ENCODE data around the gene SP1. TPM values are rescaled to one million over a fixed set of nuclear protein-coding genes. Genes with fewer than 3 reads are reported as not detected.
A peak's percentile ranks its signal among the peaks of the same experiment; 100 is the strongest.
"Not testable (repeated sequence)": the region's sequence is repeated elsewhere in the genome, so short reads cannot be mapped to it uniquely, and the experiment has no call there.

Gene SP1
- total RNA-seq, 4 donors from 2014 or later, result 68.0 to 80.5 (median 74.0) TPM

DNA sequence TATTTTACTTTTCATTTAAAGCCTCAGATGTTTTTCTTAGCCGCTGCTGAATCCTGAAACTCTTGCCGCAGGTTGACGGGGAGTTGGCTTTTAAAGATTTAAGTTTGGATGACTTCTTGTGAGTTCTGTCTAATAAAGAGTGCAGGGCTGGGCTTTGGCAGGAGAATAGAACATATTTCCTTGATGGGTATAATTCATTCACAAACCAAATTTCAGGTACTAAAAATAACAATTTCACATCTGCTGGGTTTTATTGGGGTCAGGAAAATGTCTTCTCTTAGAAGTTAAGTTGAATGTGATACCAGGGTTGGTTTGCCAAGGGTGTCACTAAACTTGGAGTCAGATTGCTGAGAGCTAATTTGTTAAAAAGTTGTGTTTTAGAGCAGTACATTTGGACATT, 9.7 kb downstream of the SP1 start:
- peak overlapping the region; percentile 40 to 78 (median 64) for H3K27ac ChIP-seq
- no peaks in the 10 kb centered on the region for H3K27me3 ChIP-seq
- H3K4me3 ChIP-seq, result peak overlapping the region in 1 of 2 donors; percentile 27
- 37 to 39% methylated on average over 3 of the region's 3 CpGs for WGBS, 2 donors (ENCODE audit: low coverage in 1 of 2)
- no peaks in the 10 kb centered on the region for H3K9me3 ChIP-seq
- H3K4me1 ChIP-seq, result peaks cover 2 to 87% (median 47%) of the 10 kb centered on the region in 3 donors
- no peak for TF ChIP-seq POLR2A (IDR thresholded peaks at IDR 0.05)
- TF ChIP-seq CTCF (IDR thresholded peaks at IDR 0.05), result no peak
- TF ChIP-seq POLR2AphosphoS5 (IDR thresholded peaks at IDR 0.05), result no peak
- TF ChIP-seq EP300 (IDR thresholded peaks at IDR 0.05), result no peak
- peaks cover 0 to 24% of the 10 kb centered on the region in 2 donors for H3K36me3 ChIP-seq
- ATAC-seq, result no peak

GRCh38 chr12:53391724-53392123, 11.7 kb downstream of the SP1 start:
- Histone ChIP-seq H3K27ac (peak overlapping the region in 3 of 4 donors; percentile 37 to 78 (median 77)), H3K9me3 (no peaks in the 10 kb centered on the region), H3K36me3 (peaks cover 0 to 8% of the 10 kb centered on the region in 2 donors), H3K4me3 (no peak overlapping the region), H3K4me1 (peaks cover 2 to 75% (median 31%) of the 10 kb centered on the region in 3 donors), H3K27me3 (no peaks in the 10 kb centered on the region)
- WGBS, 2 donors (ENCODE audit: low coverage in 1 of 2), result 44 to 48% methylated on average over 2 to 5 of the region's 5 CpGs
- TF ChIP-seq POLR2AphosphoS5 (IDR thresholded peaks at IDR 0.05) (no peak), POLR2A (IDR thresholded peaks at IDR 0.05) (no peak), EP300 (IDR thresholded peaks at IDR 0.05) (no peak), CTCF (IDR thresholded peaks at IDR 0.05) (no peak)
- no peak for ATAC-seq

DNA sequence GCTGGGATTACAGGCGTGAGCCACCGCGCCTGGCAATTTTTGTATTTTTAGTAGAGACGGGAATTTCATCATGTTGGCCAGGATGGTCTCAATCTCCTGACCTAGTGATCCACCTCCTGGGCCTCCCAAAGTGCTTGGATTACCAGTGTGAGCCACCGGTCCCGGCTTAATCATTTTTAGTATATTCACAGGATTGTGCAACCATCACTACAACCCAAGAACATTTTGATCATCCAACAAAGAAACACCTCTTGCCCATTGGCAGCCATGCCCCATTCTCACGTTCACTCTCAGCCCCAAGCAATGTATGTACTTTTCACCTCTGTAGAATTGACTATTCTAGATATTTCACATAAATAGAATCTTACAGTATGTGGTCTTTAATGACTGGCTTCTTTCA, 19.9 kb downstream of the SP1 start:
- ATAC-seq, result no peak
- no peak overlapping the region for H3K4me3 ChIP-seq
- TF ChIP-seq POLR2AphosphoS5 (IDR thresholded peaks at IDR 0.05) (no peak), CTCF (IDR thresholded peaks at IDR 0.05) (no peak), POLR2A (IDR thresholded peaks at IDR 0.05) (no peak)
- H3K9me3 ChIP-seq, result no peaks in the 10 kb centered on the region
- whole genome bisulfite sequencing, 2 donors (ENCODE audit: low coverage in 1 of 2), result 87 to 98% methylated on average over 2 to 7 of the region's 7 CpGs
- no peak overlapping the region for H3K27ac ChIP-seq
- peaks cover 0 to 52% (median 2%) of the 10 kb centered on the region in 3 donors for H3K4me1 ChIP-seq
- H3K27me3 ChIP-seq, result no peaks in the 10 kb centered on the region
- H3K36me3 ChIP-seq, result peaks cover 0 to 27% of the 10 kb centered on the region in 2 donors

DNA sequence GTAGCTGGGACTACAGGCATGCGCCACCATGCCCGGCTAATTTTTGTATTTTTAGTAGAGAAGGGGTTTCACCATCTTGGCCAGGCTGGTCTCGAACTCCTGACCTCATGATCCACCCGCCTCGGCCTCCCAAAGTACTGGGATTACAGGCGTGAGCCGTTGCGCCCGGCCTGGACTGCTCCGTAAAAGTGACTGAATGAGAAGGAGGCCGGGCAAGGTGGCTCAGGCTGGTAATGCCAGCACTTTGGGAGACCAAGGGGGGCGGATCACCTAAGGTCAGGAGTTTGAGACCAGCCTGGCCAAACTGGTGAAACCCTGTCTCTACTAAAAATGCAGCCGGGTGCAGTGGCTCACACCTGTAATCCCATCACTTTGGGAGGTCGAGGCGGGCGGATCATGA, 22.4 kb downstream of the SP1 start:
- Histone ChIP-seq H3K4me1 (peaks cover 0 to 41% (median 0%) of the 10 kb centered on the region in 3 donors), H3K36me3 (peaks cover 0 to 41% of the 10 kb centered on the region in 2 donors)
- not testable (repeated sequence) for H3K27me3 ChIP-seq, H3K9me3 ChIP-seq, H3K4me3 ChIP-seq, ATAC-seq, H3K27ac ChIP-seq
- WGBS, 2 donors (ENCODE audit: low coverage in 1 of 2), result 93 to 100% methylated on average over 4 to 8 of the region's 16 CpGs

DNA sequence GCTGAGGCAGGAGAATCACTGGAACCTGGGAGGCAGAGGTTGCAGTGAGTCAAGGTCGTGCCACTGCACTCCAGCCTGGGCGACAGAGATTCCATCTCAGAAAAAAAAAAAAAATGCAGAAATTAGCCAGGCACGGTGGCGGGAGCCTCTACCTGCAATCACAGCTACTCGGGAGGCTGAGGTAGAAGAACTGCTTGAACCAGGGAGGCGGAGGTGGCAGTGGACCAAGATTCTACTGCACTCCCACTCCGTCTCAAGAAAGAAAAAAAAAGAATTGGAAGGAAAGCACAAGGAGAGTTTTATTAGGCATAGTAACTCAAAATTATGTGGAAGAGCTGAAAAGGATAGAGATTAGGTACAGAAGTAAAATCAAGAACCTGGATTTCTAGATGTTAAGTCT, 22.9 kb downstream of the SP1 start:
- no peak for ATAC-seq
- WGBS, 2 donors (ENCODE audit: low coverage in 1 of 2), result 48 to 58% methylated on average over 3 to 7 of the region's 7 CpGs
- Histone ChIP-seq H3K4me1 (peaks cover 0 to 36% (median 0%) of the 10 kb centered on the region in 3 donors), H3K36me3 (peaks cover 0 to 46% of the 10 kb centered on the region in 2 donors), H3K27me3 (no peaks in the 10 kb centered on the region), H3K27ac (no peak overlapping the region), H3K9me3 (no peaks in the 10 kb centered on the region), H3K4me3 (no peak overlapping the region)
- TF ChIP-seq CTCF (IDR thresholded peaks at IDR 0.05), result no peak
- no peak for TF ChIP-seq EP300 (IDR thresholded peaks at IDR 0.05)
- no peak for TF ChIP-seq POLR2A (IDR thresholded peaks at IDR 0.05)
